OCI-LY3 (cell line): ENCODE data around the gene TBKBP1.

Source experiments
- H2AFZ ChIP-seq: fragments of 200-600, 300-600 bp; shearing (Covaris generic); 2 replicates; pipeline ENCODE4 v1.6.0; 2014; ENCODE audit warnings: antibody characterized with exemption, low read depth, low read length
- H3K27ac ChIP-seq: fragments of 200-600, 300-600 bp; sonication (generic); 2 replicates; pipeline ENCODE4 v1.5.1; 2014; ENCODE audit warnings: mild to moderate bottlenecking, low read length, moderate library complexity, mixed read lengths
- H3K27me3 ChIP-seq: fragments of 200-600, 300-600 bp; sonication (generic); 2 replicates; pipeline ENCODE4 v1.6.1; 2014; ENCODE audit warnings: low read depth, low read length, mixed read lengths
- H3K36me3 ChIP-seq: fragments of 200-600, 300-600 bp; sonication (generic); replicated peaks from 2 replicates; pipeline ENCODE3; 2014; ENCODE audit warnings: low read depth, low read length, mixed read lengths
- H3K4me1 ChIP-seq: fragments of 300-600, 200-600 bp; sonication (generic); 2 replicates; pipeline ENCODE4 v1.6.1; 2014; ENCODE audit warnings: low read length, mixed read lengths
- H3K4me2 ChIP-seq: fragments of 200-600, 300-600 bp; sonication (generic); 2 replicates; pipeline ENCODE4 v1.6.1; 2014; ENCODE audit warnings: low read length, mixed read lengths
- H3K4me3 ChIP-seq: fragments of 300-600, 200-600 bp; sonication (generic); 2 replicates; pipeline ENCODE4 v1.5.1; 2014; ENCODE audit warnings: antibody characterized with exemption, mild to moderate bottlenecking, low read length, moderate library complexity
- H3K79me2 ChIP-seq: fragments of 300-600, 200-600 bp; shearing (Covaris generic); 2 replicates; pipeline ENCODE4 v1.6.1; 2014; ENCODE audit warnings: mild to moderate bottlenecking, low read length, mixed read lengths
- H3K9ac ChIP-seq: fragments of 300-600, 200-600 bp; shearing (Covaris generic); 2 replicates; pipeline ENCODE4 v1.6.0; 2014; ENCODE audit warnings: mild to moderate bottlenecking, low read length, moderate library complexity
- H3K9me3 ChIP-seq: fragments of 200-600, 300-600 bp; shearing (Covaris generic); 2 replicates; pipeline ENCODE4 v1.6.1; 2014; ENCODE audit warnings: low read length, mixed read lengths; ENCODE audit not compliant: insufficient read depth
- H4K20me1 ChIP-seq: fragments of 200-600, 300-600 bp; sonication (generic); 2 replicates; pipeline ENCODE4 v1.6.1; 2016; ENCODE audit warnings: low read length, mixed read lengths; ENCODE audit not compliant: insufficient read depth
- CTCF ChIP-seq: fragments of 200-600, 300-600 bp; sonication (generic); IDR thresholded peaks from 2 replicates; pipeline ENCODE4 v1.5.1; 2014; ENCODE audit warnings: antibody characterized with exemption, low read length, low read depth
- EZH2phosphoT487 ChIP-seq: fragments of 200-600 bp; shearing (Covaris generic); IDR thresholded peaks from 2 replicates; pipeline ENCODE4 v1.6.1; 2018; ENCODE audit warnings: antibody characterized with exemption, mixed run types, low read depth

The TBKBP1 gene

GRCh38 chr17:47712330-47713023 is 18.5 kb downstream of the TBKBP1 start:
- Histone ChIP-seq H4K20me1 (peaks cover 21% of the 10 kb centered on the region; the same call in 1 of the 2 replicates), H3K27ac (no peak overlapping the region), H3K9me3 (no peaks in the 10 kb centered on the region), H3K79me2 (no peaks in the 10 kb centered on the region), H3K36me3 (no peaks in the 10 kb centered on the region), H3K9ac (no peak overlapping the region), H2AFZ (no peak overlapping the region), H3K27me3 (peaks cover 55% of the 10 kb centered on the region), H3K4me3 (no peak overlapping the region), H3K4me1 (peaks cover 48% of the 10 kb centered on the region), H3K4me2 (no peak overlapping the region)
- TF ChIP-seq EZH2phosphoT487 (no peak), CTCF (no peak)

- Histone ChIP-seq H3K9me3 (no peaks in the 10 kb centered on the region), H3K27ac (no peak overlapping the region), H2AFZ (no peak overlapping the region), H3K9ac (no peak overlapping the region), H3K27me3 (peaks cover 71% of the 10 kb centered on the region), H4K20me1 (peaks cover 29% of the 10 kb centered on the region; the same call in 1 of the 2 replicates), H3K79me2 (no peaks in the 10 kb centered on the region), H3K4me1 (peaks cover 64% of the 10 kb centered on the region), H3K4me3 (no peak overlapping the region), H3K4me2 (peak overlapping the region; percentile 43), H3K36me3 (no peaks in the 10 kb centered on the region)
- TF ChIP-seq CTCF (peak; percentile 41), EZH2phosphoT487 (no peak)
Observed at GRCh38 chr17:47713980-47714700, 20.2 kb downstream of the TBKBP1 start.

GRCh38 chr17:47714773-47715396 is 20.9 kb downstream of the TBKBP1 start:
- H3K4me3 ChIP-seq, result no peak overlapping the region
- peak overlapping the region; percentile 83; the same call in 1 of the 2 replicates for H3K4me2 ChIP-seq
- H2AFZ ChIP-seq, result no peak overlapping the region
- H3K27me3 ChIP-seq, result peaks cover 78% of the 10 kb centered on the region
- TF ChIP-seq EZH2phosphoT487, result no peak
- no peak for TF ChIP-seq CTCF
- H3K79me2 ChIP-seq, result no peaks in the 10 kb centered on the region
- H3K9ac ChIP-seq, result no peak overlapping the region
- H4K20me1 ChIP-seq, result peaks cover 32% of the 10 kb centered on the region; the same call in 1 of the 2 replicates
- H3K36me3 ChIP-seq, result no peaks in the 10 kb centered on the region
- no peaks in the 10 kb centered on the region for H3K9me3 ChIP-seq
- peaks cover 72% of the 10 kb centered on the region for H3K4me1 ChIP-seq
- no peak overlapping the region for H3K27ac ChIP-seq

- H3K4me3 ChIP-seq, result peak overlapping the region; percentile 53; the same call in 1 of the 2 replicates
- no peak overlapping the region for H3K9ac ChIP-seq
- TF ChIP-seq EZH2phosphoT487 (no peak), CTCF (no peak)
- H3K36me3 ChIP-seq, result no peaks in the 10 kb centered on the region
- H4K20me1 ChIP-seq, result peaks cover 35% of the 10 kb centered on the region; the same call in 1 of the 2 replicates
- H3K4me1 ChIP-seq, result peaks cover 81% of the 10 kb centered on the region
- H3K27me3 ChIP-seq, result peaks cover 87% of the 10 kb centered on the region
- H3K9me3 ChIP-seq, result no peaks in the 10 kb centered on the region
- peak overlapping the region; percentile 83 for H3K4me2 ChIP-seq
- H2AFZ ChIP-seq, result no peak overlapping the region
- H3K79me2 ChIP-seq, result no peaks in the 10 kb centered on the region
- H3K27ac ChIP-seq, result no peak overlapping the region
Observed at GRCh38 chr17:47715669-47716325, 21.8 kb downstream of the TBKBP1 start.
